SK-N-SH (cell line): ENCODE results near the gene FGGY. TPM values are rescaled to one million over a fixed set of nuclear protein-coding genes. Genes with fewer than 3 reads are reported as not detected.

Experiments used
- CTCF ChIA-PET: fragments of 300-600, 350-600 bp; formaldehyde crosslinking; extraction: SDS; loops from one replicate; lab custom pipeline; 2021; lab: Yijun Ruan, JAX
- POLR2A ChIA-PET: fragments of 350-600 bp; sonication (Branson Sonifier 250); formaldehyde crosslinking; extraction: SDS; loops from one replicate; lab custom pipeline; 2020; ENCODE audit warnings: antibody characterized with exemption, inconsistent platforms; lab: Yijun Ruan, JAX
- DNase-seq: peaks from one replicate; pipeline ENCODE4 v3.0.0; 2012
- H2AFZ ChIP-seq: fragments of 200-600 bp; sonication (generic); 2 replicates; pipeline ENCODE4 v1.8.1; 2016; ENCODE audit warnings: antibody characterized with exemption, mild to moderate bottlenecking, low read depth
- H3F3A ChIP-seq: fragments of 200-600 bp; sonication (generic); replicated peaks from 2 replicates; pipeline ENCODE3; 2016; ENCODE audit warnings: antibody characterized with exemption, mild to moderate bottlenecking; ENCODE audit not compliant: insufficient read depth
- H3K27ac ChIP-seq, 2 experiments: fragments of 200-500 bp in 1 of 2; fragments of 200-600 bp in 1 of 2; sonication (Bioruptor generic) in 1 of 2; sonication (generic), shearing (Covaris generic) in 1 of 2; 2 replicates each; pipeline versions ENCODE4 v1.5.1 to v1.6.1; 2014 to 2016; ENCODE audit warnings: low read depth in 2 of 2, inconsistent platforms in 1 of 2, low read length in 1 of 2, mild to moderate bottlenecking in 1 of 2, mixed read lengths in 1 of 2
- H3K27me3 ChIP-seq: fragments of 200-600 bp; sonication (generic), shearing (Covaris generic); 2 replicates; pipeline ENCODE4 v1.6.1; 2016; ENCODE audit warnings: mixed run types; ENCODE audit not compliant: insufficient read depth
- H3K36me3 ChIP-seq, 2 experiments: fragments of 200-500 bp in 1 of 2; fragments of 200-600 bp in 1 of 2; sonication (Bioruptor generic) in 1 of 2; sonication (generic) in 1 of 2; replicated peaks in 1 of 2; 2 replicates each; pipeline versions ENCODE3 to v1.5.1; 2014 to 2016; ENCODE audit warnings: low read length in 1 of 2, mild to moderate bottlenecking in 1 of 2; ENCODE audit not compliant: insufficient read depth in 2 of 2, control insufficient read depth in 1 of 2
- H3K4me1 ChIP-seq, 2 experiments: fragments of 200-500 bp in 1 of 2; fragments of 200-600 bp in 1 of 2; sonication (Bioruptor generic) in 1 of 2; sonication (generic), shearing (Covaris generic) in 1 of 2; 2 replicates each; pipeline versions ENCODE4 v1.5.1 to v1.6.1; 2014 to 2016; ENCODE audit warnings: low read depth in 1 of 2, low read length in 1 of 2, mixed run types in 1 of 2; ENCODE audit not compliant: insufficient read depth in 2 of 2, control insufficient read depth in 1 of 2
- H3K4me2 ChIP-seq: fragments of 200-600 bp; sonication (generic), shearing (Covaris generic); 2 replicates; pipeline ENCODE4 v1.6.1; 2017; ENCODE audit warnings: mixed run types
- H3K4me3 ChIP-seq, 2 experiments: fragments of 200-500 bp in 1 of 2; fragments of 200-600 bp in 1 of 2; sonication (Bioruptor generic) in 1 of 2; sonication (generic), shearing (Covaris generic) in 1 of 2; 2 replicates each; pipeline versions ENCODE4 v1.5.1 to v1.8.1; 2014 to 2016; ENCODE audit warnings: low read depth in 2 of 2, inconsistent platforms in 1 of 2, low read length in 1 of 2, mild to moderate bottlenecking in 1 of 2, mixed read lengths in 1 of 2, moderate library complexity in 1 of 2
- H3K79me2 ChIP-seq: fragments of 200-600 bp; sonication (generic); 2 replicates; pipeline ENCODE4 v1.8.1; 2017; ENCODE audit warnings: mild to moderate bottlenecking; ENCODE audit not compliant: insufficient read depth
- H3K9ac ChIP-seq: fragments of 200-600 bp; sonication (generic); 2 replicates; pipeline ENCODE4 v1.6.1; 2017; ENCODE audit warnings: mixed run types
- H3K9me2 ChIP-seq: fragments of 200-600 bp; sonication (generic); 2 replicates; pipeline ENCODE4 v1.6.1; 2017; ENCODE audit warnings: mixed run types
- H3K9me3 ChIP-seq: fragments of 200-600 bp; sonication (generic); 2 replicates; pipeline ENCODE4 v1.6.1; 2017; ENCODE audit warnings: mixed run types, mild to moderate bottlenecking, moderate library complexity
- H4K20me1 ChIP-seq: fragments of 200-600 bp; sonication (generic); 2 replicates; pipeline ENCODE4 v1.6.1; 2017; ENCODE audit warnings: mild to moderate bottlenecking, mixed run types; ENCODE audit not compliant: insufficient read depth
- ELF1 ChIP-seq: IDR thresholded peaks from 2 replicates; pipeline ENCODE4 v1.4.0; 2012
- EZH2phosphoT487 ChIP-seq: fragments of 200-600 bp; sonication (generic); IDR thresholded peaks from 2 replicates; pipeline ENCODE4 v1.6.1; 2017; ENCODE audit warnings: low read depth, mixed run types, mild to moderate bottlenecking, antibody characterized with exemption, moderate library complexity, borderline replicate concordance
- FOSL2 ChIP-seq: IDR thresholded peaks from 2 replicates; pipeline ENCODE4 v1.4.0; 2012; ENCODE audit warnings: low read depth, mild to moderate bottlenecking, moderate library complexity, borderline replicate concordance
- FOXM1 ChIP-seq: IDR thresholded peaks from 2 replicates; pipeline ENCODE4 v1.4.0; 2012; ENCODE audit warnings: low read depth, mild to moderate bottlenecking
- GABPA ChIP-seq: IDR thresholded peaks from 2 replicates; pipeline ENCODE4 v1.4.0; 2012; ENCODE audit warnings: low read depth, mild to moderate bottlenecking
- GATA2 ChIP-seq: sonication (generic); formaldehyde crosslinking; IDR thresholded peaks from 2 replicates; pipeline ENCODE4 v1.5.0; 2020; ENCODE audit warnings: mild to moderate bottlenecking, missing genetic modification reagents
- MXI1 ChIP-seq: IDR thresholded peaks from 2 replicates; pipeline ENCODE4 v1.6.1; 2012; ENCODE audit warnings: mild to moderate bottlenecking, low read depth, low read length, improper control_type of control experiment
- NFIC ChIP-seq: IDR thresholded peaks from 2 replicates; pipeline ENCODE4 v1.4.0; 2012; ENCODE audit warnings: borderline replicate concordance
- RAD21 ChIP-seq: IDR thresholded peaks from 2 replicates; pipeline ENCODE4 v1.6.1; 2012; ENCODE audit warnings: mild to moderate bottlenecking, low read length
- RFX5 ChIP-seq: IDR thresholded peaks from 2 replicates; pipeline ENCODE4 v1.6.1; 2012; ENCODE audit warnings: mild to moderate bottlenecking, improper control_type of control experiment, low read length
- RXRA ChIP-seq: IDR thresholded peaks from 2 replicates; pipeline ENCODE4 v1.4.0; 2012; ENCODE audit warnings: low read depth, mild to moderate bottlenecking, borderline replicate concordance
- SMC3 ChIP-seq: IDR thresholded peaks from 2 replicates; pipeline ENCODE4 v1.6.1; 2012; ENCODE audit warnings: low read depth, low read length, improper control_type of control experiment
- TAF1 ChIP-seq: IDR thresholded peaks from 2 replicates; pipeline ENCODE4 v1.6.1; 2012; ENCODE audit warnings: low read depth, mild to moderate bottlenecking, low read length, moderate library complexity, borderline replicate concordance
- USF2 ChIP-seq: fragments of 150-350 bp; IDR thresholded peaks from 2 replicates; pipeline ENCODE4 v1.6.1; 2017; ENCODE audit warnings: antibody characterized with exemption, low read length, low read depth, borderline replicate concordance
- YY1 ChIP-seq: IDR thresholded peaks from 2 replicates; pipeline ENCODE4 v1.4.0; 2012; ENCODE audit warnings: low read depth, mild to moderate bottlenecking
- ZBTB33 ChIP-seq: IDR thresholded peaks from 2 replicates; pipeline ENCODE4 v1.4.0; 2012; ENCODE audit warnings: low read depth, borderline replicate concordance
- WGBS: methylation state at CpG from one replicate; pipeline ENCODE4 v1.1.6; 2017; ENCODE audit warnings: low lambda C conversion rate; 5-methylcytosine and 5-hydroxymethylcytosine counted together
- polyA plus RNA-seq, 3 experiments: library from polyadenylated mRNA; depleted of rRNA; stranded (reverse); fragments of >200 nt; gene quantifications; 2 replicates each; pipeline ENCODE4 v1.2.3, GENCODE V29; 2012

The FGGY gene
- polyA plus RNA-seq, 1 of the 3 experiments (the other 2 are of a cell fraction): 10.3 TPM

- H3K9me3 ChIP-seq: no peaks in the 10 kb centered on the region
- WGBS: 81% methylated on average over 7 of the region's 7 CpGs
- no peaks in the 10 kb centered on the region for H3K27me3 ChIP-seq
- no peak for TF ChIP-seq YY1
- H3K4me3 ChIP-seq: no peak overlapping the region
- POLR2A ChIA-PET: no interaction called here
- H3K4me1 ChIP-seq: peaks cover 3 to 13% of the 10 kb centered on the region in 2 experiments; a peak in 3 of 4 replicates
- no peaks in the 10 kb centered on the region for H4K20me1 ChIP-seq
- no peak overlapping the region for H2AFZ ChIP-seq
- no peak for DNase-seq
- H3K9me2 ChIP-seq: no peaks in the 10 kb centered on the region
- H3K36me3 ChIP-seq: no peaks in the 10 kb centered on the region
- no peak overlapping the region for H3K27ac ChIP-seq
- no peak overlapping the region for H3K4me2 ChIP-seq
- CTCF ChIA-PET: no interaction called here
- H3K79me2 ChIP-seq: no peaks in the 10 kb centered on the region
- no peak overlapping the region for H3K9ac ChIP-seq
- H3F3A ChIP-seq: peaks cover 5% of the 10 kb centered on the region
Observed at GRCh38 chr1:59397139-59397858, 100.4 kb downstream of the FGGY start.

GRCh38 chr1:59399642-59400041 lies 102.7 kb downstream of the FGGY start:
- Histone ChIP-seq H3K79me2 (no peaks in the 10 kb centered on the region), H3K9me2 (no peaks in the 10 kb centered on the region), H3F3A (no peaks in the 10 kb centered on the region), H2AFZ (no peak overlapping the region), H3K4me2 (no peak overlapping the region), H3K4me1 (peaks cover 0 to 6% of the 10 kb centered on the region in 2 experiments; a peak in 1 of 4 replicates), H4K20me1 (no peaks in the 10 kb centered on the region), H3K27ac (no peak overlapping the region), H3K9ac (no peak overlapping the region), H3K27me3 (no peaks in the 10 kb centered on the region), H3K4me3 (no peak overlapping the region), H3K36me3 (no peaks in the 10 kb centered on the region), H3K9me3 (no peaks in the 10 kb centered on the region)
- WGBS: 50% methylated on average over 1 of the region's 1 CpG
- ChIA-PET CTCF (no interaction called here), POLR2A (no interaction called here)
- no peak for DNase-seq
- TF ChIP-seq FOXM1: no peak
- TF ChIP-seq ZBTB33: no peak
- no peak for TF ChIP-seq RFX5
- no peak for TF ChIP-seq RXRA
- TF ChIP-seq USF2: no peak

GRCh38 chr1:59401581-59401980 lies 104.7 kb downstream of the FGGY start:
- Histone ChIP-seq H3K9ac (no peak overlapping the region), H3K4me2 (no peak overlapping the region), H4K20me1 (no peaks in the 10 kb centered on the region), H3K79me2 (no peaks in the 10 kb centered on the region), H3K9me3 (no peaks in the 10 kb centered on the region), H3K36me3 (no peaks in the 10 kb centered on the region), H3F3A (no peaks in the 10 kb centered on the region), H3K9me2 (no peaks in the 10 kb centered on the region), H3K27ac (no peak overlapping the region), H3K4me3 (no peak overlapping the region), H3K27me3 (no peaks in the 10 kb centered on the region), H3K4me1 (peaks cover 0 to 6% of the 10 kb centered on the region in 2 experiments; a peak in 1 of 4 replicates), H2AFZ (no peak overlapping the region)
- 78% methylated on average over 3 of the region's 3 CpGs for WGBS
- no peak for DNase-seq
- ChIA-PET CTCF (no interaction called here), POLR2A (no interaction called here)
- TF ChIP-seq TAF1 (no peak), RFX5 (no peak), NFIC (no peak), RAD21 (no peak), GABPA (no peak), ZBTB33 (no peak), MXI1 (no peak), GATA2 (CRISPR knock-in tag) (no peak), YY1 (no peak), ELF1 (no peak), EZH2phosphoT487 (no peak), SMC3 (no peak), FOSL2 (no peak)
